ENCODE measurements around the gene GDPD4. TPM values are rescaled to one million over a fixed set of nuclear protein-coding genes. Genes with fewer than 3 reads are reported as not detected.

Gene GDPD4
- polyA plus RNA-seq, 2 of the 4 experiments (the other 2 are of a cell fraction), result not detected

- TF ChIP-seq POLR2A (IDR thresholded peaks at IDR 0.05; ENCODE audit: low read length) (no peak), MYC (IDR thresholded peaks at IDR 0.05; ENCODE audit: borderline replicate concordance, low read length) (no peak), POLR2AphosphoS2 (conservative IDR thresholded peaks at IDR 0.05; ENCODE audit: low read length) (no peak)
These were observed 99.3 kb downstream of the GDPD4 start (continued) for GRCh38 chr11:77201991-77202841.

GRCh38 chr11:77201370-77201769 is 100.1 kb downstream of the GDPD4 start:
- no peak overlapping the region for H3K4me3 ChIP-seq
- WGBS (ENCODE audit: missing lambda C conversion rate), result 70% methylated on average over 11 of the region's 11 CpGs
- no peak overlapping the region for H3K4me2 ChIP-seq
- FAIRE-seq (no peak), ATAC-seq (no peak), DNase-seq (ENCODE audit: low read depth in 1 of 2, low spot score in 1 of 2) (no peak)
- POLR2A ChIA-PET, result no interaction called here
- CTCF ChIA-PET, result interaction anchor here (0.6 to 2.5 kb wide), 6 partner anchors 9 to 418 kb away, joined by 3 to 13 read pairs (median 9); no protein-coding TSS in a partner anchor
- H3K9me3 ChIP-seq, result no peaks in the 10 kb centered on the region
- TF ChIP-seq GATA3 (IDR thresholded peaks at IDR 0.05; ENCODE audit: borderline replicate concordance) (no peak), CBX2 (IDR thresholded peaks at IDR 0.05; ENCODE audit: borderline replicate concordance, low read depth) (no peak), JUNB (IDR thresholded peaks at IDR 0.05) (no peak), CBX8 (IDR thresholded peaks at IDR 0.05) (no peak), RAD21 (conservative IDR thresholded peaks at IDR 0.05 in 1 of 2, IDR thresholded peaks at IDR 0.05 in 1 of 2) (no peak), ATOH8 (CRISPR knock-in tag; IDR thresholded peaks at IDR 0.05; ENCODE audit: low read depth) (no peak), ELK1 (IDR thresholded peaks at IDR 0.05; ENCODE audit: low read depth, low read length) (no peak), EP300 (IDR thresholded peaks at IDR 0.05) (no peak), EHMT2 (IDR thresholded peaks at IDR 0.05; ENCODE audit: low read depth) (no peak), USF2 (IDR thresholded peaks at IDR 0.05) (no peak)
- H3K27ac ChIP-seq, result no peak overlapping the region
- H3K4me1 ChIP-seq, result no peaks in the 10 kb centered on the region

- TF ChIP-seq NR3C1 (IDR thresholded peaks at IDR 0.05), result no peak
- TF ChIP-seq NFE2L2 (conservative IDR thresholded peaks at IDR 0.05; ENCODE audit: low read length), result no peak
- no peak for TF ChIP-seq USF2 (IDR thresholded peaks at IDR 0.05)
- TF ChIP-seq MAFK (IDR thresholded peaks at IDR 0.05; ENCODE audit: partially characterized antibody), result no peak
- TF ChIP-seq SMC3 (IDR thresholded peaks at IDR 0.05), result no peak
- no peak for TF ChIP-seq SREBF2 (IDR thresholded peaks at IDR 0.05)
- DNase-seq (ENCODE audit: low read depth in 1 of 2, low spot score in 1 of 2) (no peak), FAIRE-seq (no peak), ATAC-seq (no peak)
- no peaks in the 10 kb centered on the region for H3K4me1 ChIP-seq
- no peak overlapping the region for H3K4me3 ChIP-seq
- WGBS (ENCODE audit: missing lambda C conversion rate), result 70% methylated on average over 11 of the region's 12 CpGs
- no peak overlapping the region for H3K27ac ChIP-seq
- no peak overlapping the region for H3K4me2 ChIP-seq
- ChIA-PET CTCF (interaction anchor here (0.6 to 2.7 kb wide), 7 partner anchors 8 to 419 kb away, joined by 3 to 15 read pairs (median 9); no protein-coding TSS in a partner anchor), POLR2A (no interaction called here)
- H3K9me3 ChIP-seq, result no peaks in the 10 kb centered on the region
These were observed 100.9 kb downstream of the GDPD4 start for GRCh38 chr11:77200351-77201268.
